ENCODE data around the gene CDH24.

The CDH24 gene

DNA sequence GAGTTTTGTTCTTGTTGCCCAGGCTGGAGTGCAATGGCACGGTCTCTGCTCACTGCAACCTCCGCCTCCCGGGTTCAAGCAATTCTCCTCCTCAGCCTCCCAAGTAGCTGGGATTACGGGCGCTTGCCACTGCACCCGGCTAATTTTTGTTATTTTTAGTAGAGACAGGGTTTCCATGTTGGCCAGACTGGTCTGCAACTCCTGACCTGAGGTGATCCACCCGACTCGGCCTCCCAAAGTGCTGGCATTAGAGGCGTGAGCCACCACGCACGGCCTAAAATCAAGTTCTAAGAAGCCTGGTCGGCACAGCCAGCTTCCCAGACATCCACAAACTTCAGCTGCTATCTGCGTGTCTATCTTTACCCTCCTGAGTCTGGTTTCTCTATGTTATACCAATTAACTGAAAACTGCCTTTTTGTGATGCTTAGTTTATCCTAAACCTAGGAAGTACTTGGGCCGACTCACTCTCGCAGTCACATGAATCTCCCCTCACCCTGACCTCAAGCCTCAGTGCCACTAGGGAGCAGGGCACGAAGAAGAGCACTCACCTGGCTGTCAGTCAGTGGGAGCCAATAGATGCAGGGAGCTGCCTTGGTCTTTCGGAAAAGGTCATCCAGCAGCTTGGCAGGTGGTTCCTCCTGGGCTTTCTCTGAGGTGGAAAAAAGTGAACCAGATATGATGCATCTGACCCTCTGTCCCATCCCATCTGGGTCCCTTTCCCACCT lies 3.4 kb upstream of the CDH24 start:
- no peak for DNase-seq

DNA sequence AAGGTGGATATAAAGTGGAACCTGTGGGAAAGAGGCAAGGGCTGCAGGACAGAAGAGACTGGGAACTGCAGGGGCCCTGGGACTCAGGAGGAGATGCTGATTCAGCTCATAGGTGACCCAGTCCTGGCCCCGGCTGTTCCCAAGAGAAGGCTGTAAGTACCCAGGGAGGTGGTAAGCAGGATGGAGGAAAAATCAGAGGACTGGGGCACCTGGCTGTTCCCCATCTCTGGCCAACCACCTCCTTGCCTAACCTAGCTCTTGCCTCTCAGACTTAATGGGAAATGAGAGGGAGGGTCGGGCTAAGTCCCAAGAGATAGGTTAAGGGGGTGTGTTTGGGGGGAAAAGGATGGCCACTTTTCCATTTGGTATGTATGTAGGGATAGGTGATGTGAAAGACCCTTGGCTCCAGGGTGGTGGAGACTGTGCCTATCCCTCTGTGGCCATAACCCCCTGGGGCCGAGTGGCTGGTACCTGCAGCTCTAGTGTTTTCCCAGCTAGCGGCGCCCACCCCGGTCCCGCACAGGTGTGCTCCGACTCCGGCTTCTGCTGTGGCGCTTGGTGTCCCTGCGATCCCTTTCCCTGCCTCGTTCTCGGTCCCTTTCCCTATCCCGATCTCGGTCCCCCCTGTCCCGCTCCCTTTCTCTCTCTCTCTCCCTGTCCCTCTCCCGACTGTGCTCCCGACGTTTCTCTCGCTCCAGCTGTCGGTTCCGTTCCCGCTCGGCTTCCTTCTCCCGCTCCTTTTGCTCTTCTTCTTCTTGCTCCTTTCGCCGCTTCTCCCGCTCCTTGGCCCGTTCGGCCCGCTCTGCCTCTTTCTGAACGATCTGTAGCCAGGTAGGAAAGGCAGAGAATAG lies 1.6 kb upstream of the CDH24 start:
- no peak for DNase-seq

DNA sequence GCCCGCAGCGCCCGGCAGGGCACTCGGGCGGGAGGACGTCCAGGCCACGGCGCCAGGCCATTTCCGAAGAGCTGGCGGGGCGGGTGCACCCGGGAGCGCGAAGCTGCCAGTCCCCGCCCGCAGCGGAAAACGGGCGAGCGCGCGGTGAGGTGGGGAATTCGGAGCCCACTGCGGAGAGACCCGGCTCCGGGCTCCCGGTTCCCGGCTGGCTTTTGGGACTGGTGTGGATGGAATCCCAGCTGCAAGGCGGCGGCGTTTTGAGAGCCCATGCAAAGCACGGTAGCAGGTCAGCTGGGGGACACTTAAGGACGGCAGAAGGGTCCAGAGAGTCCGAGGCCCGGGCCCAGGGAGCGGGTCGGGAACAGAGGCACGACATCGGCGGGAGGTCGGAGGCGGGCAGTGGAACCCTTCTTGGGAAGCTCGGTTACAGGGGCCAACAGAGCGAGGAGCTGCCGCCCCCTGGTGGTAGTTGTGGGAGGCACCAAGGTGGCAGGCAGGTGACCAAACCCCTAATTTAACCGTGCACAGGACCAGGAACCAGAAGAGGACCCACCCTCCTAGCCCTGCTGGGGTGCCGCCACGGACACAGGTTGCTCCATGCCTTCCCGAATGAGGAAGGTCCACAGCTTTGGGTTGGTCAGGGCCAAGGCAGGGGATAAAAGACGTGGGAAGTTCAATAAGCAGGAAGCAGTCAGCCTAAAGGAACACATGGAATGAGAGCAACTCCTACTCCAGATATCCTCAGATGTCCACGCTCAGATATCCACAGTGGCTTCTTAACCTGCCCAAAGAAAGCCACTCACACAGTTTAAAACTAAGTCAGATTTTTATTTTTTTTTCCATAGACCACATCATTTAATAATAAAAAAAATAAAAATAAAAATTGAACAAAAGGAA lies 685 bp upstream of the CDH24 start:
- DNase-seq: no peak

DNA sequence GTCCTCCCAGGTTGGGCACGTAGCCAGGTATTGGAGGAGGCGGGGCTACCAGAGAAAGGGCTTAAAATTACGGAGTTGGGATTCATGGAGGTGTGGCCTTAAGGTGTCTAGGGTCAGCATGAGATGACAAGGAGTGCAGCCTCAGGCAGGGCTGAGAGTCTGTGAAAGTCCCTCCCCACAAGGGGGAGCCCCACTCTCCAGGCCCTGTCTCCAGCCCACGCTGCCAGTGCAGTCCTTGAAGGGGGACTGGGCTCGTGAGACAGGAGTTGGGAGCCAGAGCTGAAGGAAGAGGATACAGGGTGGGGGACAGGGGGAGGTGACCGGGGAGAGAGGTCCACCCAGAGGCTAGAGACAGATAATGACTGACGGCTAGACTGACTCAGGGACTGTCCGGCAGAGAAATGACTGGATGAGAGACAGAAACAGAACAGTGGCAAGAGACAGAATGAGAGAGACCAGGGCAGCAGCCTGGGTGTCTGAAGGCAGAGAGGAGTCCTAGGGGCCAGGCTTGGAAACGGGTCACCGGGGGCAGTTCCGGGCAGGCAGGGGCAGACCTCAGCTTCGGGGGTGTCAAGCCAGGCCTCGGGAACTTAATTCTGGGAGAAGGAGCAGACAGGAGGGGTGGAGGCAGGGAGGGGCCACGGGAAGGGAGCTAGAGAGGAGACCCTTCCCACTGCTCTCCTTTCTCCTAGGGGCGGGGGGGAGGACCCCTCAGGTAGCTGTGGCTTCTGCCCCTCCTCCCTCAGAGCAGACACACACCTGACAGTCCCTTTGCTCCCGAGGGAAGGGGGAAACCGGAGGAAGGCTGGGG lies 970 bp downstream of the CDH24 start:
- no peak for DNase-seq

DNA sequence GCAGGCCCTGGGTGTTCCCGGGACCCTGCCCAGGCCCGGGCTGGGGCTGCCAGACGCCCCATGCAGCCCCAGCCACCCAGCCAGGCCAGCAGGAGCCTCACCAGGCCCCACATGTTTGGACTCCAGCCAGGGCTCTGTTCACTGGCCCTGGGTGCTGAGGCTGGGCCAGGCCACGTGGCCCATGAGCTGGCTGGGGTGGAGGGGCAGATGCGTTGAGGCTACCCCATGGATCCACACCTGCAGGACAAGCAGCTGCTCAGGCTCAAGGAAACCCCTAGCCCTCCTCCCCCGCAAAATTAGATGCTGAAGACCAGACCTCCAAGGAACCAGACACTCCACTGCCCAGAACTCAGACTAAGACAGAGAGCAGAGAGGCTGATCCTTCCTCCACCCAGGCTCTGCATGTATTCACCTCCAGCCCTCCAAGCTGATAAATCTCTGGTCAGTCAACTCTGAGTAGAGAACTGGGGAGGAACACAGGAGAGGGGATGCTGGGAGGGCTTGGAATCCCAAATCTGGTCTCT lies 1.6 kb downstream of the CDH24 start:
- no peak for DNase-seq

DNA sequence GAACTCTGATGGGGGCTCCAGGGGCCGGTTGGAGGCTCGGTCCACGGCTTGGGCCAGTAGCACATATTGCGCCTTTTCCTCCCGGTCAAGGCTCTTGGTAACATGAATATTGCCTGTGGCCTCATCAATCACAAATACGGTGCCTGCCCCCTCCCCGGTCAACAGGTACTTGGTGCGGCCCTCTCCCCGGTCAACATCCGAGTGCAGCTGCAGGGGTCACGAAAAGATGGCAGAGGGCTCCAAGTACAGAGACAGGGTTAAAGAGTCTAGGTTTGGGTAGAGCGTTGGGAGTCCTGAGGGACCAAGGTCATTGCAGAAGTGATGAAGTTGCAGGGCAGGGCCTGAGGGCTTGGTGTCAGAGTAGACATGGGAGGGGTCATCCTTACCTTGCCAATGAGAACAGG lies 2.2 kb downstream of the CDH24 start:
- no peak for DNase-seq

DNA sequence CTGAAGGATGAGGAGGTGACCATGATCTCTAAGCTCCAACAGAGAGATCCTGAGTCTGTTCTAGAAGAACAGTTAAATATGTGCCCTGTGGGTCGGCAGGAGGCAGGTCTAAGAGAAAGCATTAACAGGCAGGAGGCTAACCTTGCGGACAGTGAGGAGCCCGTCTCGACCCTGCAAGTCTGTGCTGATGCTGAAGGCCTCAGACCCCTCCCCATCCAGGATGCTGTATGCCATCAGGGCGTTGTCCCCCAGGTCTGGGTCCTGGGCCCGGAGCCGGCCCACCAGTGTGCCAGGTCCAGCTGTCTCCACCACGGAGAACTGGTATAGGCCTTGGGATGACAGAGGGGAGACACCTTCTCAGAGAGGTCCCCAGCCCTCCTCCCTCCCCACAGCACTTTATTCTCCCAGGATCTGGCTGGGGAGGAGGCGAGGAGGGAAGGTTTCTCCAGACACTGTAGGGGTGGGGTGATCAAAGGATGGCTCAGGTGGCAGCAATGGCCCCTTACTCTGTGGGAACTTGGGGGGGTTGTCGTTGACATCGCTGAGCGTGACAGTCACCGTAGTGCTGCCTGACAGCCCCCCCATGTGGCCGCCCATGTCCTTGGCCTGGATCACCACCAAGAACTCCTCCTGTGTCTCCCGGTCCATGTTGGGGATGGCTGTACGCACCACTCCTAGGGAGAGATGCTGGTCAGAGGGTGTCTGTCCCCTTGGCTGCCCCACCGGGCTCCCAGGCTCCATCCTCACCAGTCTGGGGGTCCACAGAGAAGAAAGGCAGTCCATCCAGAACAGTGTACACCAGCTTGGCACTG lies 3.1 kb downstream of the CDH24 start:
- no peak for DNase-seq

DNA sequence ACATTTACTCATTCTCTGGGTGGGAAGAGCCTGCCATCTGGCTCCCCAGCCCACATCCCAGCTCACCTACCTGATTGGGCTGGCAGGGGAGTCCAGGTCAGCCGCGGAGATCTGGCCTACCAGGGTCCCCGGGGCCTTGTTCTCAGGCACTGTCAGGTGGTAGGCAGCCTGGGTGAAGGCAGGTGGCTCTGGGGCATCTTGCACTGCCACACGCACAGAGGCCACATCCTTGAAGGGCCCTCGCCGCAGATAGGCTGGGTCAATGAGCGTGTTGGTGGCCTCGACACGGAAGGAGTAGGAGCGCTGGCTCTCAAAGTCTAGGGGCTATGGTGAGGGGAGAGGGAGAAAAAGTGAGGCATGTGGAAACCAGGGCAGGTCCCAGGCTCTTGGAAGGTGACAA lies 3.9 kb downstream of the CDH24 start:
- DNase-seq: no peak

DNA sequence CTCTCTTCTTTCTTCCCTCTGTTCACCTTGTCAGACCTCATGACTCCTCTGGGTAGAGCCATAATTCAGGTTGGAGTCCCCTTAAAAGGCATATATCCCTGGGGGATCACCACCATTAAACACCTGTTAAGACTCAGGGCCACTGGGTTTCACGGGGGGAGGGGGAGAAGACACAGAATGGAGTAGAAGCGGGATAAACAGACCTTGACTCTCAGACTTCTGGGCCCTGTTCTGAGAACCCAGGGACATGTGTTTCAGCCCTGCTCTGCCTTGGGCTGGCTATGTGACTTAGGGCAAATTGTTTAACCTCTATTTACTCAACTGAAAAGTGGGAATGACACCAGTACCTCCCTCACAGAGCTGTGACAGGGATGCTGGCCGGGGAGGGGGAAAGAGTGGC lies 4.6 kb downstream of the CDH24 start:
- DNase-seq: no peak

DNA sequence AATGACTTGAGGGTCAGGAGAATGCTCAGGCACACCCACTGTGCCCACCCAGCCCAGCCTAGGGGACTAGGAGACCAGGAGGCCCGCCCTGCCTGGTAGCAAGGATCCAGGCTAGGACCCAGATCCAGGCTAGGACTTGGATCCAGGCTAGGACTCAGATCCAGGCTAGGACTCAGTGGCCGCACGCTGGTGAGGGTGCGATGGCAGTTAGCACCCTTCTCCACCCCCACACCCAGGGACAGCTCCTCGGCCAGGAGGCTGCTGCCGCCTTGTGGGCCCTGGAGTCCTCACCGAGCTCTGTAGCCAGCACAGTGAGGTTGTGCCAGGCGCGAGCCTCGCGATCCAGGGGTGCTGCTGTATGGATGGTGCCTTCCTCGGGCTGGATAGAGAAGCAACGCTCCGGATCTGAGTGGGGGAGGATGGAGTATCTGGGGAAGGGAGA lies 5.1 kb downstream of the CDH24 start:
- no peak for DNase-seq

DNA sequence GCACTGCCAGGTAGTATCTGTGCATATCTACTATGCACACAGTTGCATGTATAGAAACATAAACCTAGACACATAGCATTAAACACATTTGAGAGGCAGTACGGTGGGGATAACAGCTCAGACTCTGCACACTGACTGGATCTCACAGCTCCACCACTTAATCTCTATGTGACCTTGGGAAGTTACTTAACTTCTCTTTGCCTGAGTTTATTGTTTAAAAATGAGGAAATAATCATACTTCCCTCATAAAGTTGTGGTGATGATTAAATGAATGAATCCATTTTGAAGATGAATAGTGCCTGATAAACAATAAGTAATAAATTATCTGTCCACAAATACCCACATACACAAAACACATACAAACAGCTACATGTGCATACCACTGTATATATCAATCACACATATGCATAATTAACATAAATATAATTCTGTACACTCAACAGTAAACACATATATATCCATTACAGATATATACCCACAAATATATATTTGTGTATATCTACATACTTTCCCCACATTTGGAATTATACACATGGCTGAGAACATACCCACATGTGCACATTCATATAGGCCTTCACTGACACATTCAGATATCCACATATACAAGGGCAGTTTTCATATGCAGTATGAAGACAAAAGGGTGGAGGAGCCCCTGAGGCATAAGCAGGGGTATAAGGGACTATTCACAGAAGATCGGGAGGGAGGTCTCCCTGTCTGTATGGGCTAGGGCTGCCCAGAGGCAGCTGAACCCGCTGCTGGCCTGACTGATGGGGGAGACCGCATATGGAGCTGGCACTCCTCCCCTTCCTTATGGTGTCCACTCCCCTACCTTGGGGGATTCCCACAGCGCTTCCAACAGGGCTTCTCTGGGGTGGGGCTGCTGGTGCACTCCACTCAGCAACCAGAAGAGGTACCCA lies 5.9 kb downstream of the CDH24 start:
- no peak for DNase-seq

DNA sequence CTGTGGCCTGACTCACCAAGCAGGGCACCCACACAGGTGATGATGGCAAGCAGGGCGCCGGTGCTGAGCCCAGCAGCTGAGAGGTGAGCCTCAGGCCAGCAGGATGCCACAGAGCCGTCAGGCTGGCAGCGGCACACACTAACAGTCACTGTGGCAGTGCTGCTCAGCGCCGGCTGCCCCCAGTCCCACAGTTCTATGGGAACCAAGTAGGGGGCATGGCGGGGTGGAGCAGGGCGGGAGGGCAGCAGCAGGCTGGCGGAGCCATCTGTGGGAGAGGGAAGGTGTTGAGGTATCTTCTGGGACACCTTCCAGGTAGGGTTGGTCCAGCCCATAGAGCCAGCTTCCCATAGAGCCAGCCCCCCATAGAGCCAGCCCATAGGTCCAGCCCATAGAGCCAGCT lies 8.3 kb downstream of the CDH24 start:
- DNase-seq: no peak

DNA sequence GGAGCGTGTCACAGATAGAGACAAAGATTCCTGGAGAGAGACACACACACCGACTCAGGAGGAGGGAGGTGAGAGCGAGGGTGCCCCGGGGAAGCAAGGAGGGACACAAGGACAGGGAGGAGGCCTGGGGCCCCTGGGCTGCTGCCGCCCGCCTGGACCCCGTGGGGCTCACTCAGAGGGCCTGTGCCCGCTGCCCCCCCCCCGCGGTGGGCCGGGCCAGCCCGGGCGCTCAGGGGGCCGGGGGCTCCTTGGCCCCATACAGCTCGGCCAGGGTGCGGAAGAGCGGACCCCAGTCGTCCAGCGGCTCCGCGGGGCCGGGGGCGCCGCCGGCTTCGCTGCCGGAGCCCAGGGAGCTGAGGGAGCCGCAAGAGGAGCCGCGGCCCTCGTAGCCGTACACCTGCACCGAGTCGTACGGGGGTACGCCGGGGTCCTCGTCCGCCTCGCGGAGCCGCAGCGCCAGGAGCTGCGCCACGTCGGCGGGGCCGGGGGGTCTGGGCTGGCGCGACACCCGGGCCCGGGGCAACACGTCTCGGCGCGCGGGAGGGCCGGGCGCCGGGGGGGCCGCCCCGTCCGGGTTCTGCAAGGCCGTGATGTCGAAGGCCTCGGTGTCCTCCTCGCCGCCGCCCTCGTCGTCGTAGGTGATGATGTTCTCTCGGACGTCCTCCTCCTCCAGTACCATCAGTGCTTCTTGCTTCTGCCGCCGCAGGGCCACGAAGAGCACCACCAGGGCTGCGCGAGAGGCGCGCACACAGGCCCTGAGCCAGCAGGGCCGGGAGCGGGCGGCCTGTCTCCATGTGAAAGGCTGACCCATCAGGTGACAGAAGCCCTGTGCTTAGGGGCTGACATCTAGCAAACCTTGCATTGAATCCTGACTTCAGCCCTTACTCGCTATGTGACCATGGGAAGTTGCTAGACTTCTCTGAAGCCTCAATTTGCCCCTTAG lies 9.3 kb downstream of the CDH24 start:
- DNase-seq: no peak

DNA sequence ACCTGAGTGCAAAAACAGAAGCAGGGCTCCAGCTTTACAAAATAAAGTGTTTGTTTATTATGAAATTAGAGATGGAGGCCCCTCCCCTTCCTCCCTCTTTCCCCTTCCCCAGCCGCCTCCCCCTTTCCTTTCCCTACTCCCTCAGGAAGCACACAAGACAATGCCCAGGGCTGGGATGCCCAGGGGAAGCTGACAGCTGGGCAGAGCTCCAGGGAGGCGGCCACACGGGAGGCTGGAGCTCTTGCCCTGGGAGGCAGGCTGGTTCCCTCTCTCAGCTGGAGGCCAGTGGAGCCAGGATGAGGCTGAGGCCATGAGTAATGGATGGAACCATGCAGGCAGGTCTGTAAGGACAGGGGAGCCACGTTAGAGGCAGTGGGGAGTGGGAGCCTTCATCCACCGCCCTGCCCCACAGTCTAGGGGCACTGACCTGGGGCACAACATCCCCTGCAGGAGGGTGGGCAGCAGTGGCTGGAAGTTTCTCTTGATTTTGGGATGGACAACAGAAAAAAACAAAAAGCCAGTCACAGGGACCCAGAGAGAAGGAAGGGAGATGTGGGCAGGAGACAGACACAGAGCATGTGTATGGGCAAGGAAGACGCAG lies 10.2 kb downstream of the CDH24 start:
- DNase-seq: no peak

DNA sequence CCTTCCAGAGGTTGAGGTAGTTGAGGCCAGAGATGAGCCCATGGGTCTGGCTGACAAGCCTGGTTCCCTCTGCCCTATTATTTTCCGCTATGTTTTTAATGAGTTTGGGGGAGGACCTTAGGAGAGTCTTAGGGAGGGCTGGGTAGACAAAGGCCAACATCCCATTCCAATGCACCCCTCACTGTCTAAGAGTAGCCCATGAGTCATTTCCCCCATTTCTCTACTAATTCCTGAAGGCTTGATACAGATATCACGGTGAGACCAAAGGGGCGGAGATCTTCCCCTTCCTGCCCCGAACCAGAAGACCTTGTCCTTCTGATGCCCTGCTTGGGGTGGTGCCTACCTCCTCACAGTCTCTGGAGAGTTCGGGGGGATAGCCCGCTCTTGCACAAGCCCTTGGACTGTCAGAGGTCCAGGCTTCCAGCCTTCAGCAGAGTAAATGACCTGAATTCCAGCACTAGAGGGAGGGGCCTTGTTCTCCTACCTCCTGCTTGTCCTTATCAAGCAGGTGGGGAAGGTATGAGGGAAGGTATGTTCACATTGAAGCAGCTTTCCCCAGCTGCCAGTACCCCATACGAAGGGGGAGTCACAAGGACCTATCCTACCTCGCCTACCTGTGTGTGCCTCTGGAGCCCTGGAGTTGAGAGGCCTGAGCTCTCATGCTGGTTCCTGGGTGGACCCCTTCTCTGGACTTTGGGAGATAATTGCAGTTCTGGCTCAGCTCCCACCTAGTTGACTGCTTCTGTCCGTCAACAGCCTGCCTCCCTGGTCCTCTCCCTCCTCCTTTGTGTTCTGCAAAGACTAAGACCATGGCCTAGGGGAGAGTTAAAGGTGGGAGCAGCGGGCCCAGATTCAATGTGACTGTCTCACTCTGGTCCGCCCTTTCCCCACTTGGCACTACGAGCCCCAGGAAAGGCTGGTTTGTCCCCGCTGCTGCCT lies 11.6 kb downstream of the CDH24 start:
- DNase-seq: no peak

DNA sequence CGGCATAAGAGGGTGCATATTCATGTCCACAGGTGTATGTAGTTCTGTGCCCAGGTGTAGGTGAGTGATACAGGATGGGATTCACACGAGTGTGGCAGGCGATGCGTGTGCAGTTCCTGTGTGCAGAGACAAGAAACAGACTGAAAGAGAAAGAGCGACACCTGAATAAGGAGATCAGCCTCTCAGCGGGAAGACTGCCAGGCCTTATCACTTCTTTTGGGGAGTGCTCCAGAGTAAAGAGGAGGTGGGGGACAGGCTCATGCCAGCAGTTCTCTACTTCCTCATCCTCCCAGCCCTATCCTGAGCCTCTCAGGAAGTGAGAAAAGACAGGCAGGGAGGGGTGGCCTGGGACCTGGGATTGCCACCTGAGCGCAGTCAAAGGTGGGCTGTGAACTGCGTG lies 12.5 kb downstream of the CDH24 start:
- DNase-seq: no peak

DNA sequence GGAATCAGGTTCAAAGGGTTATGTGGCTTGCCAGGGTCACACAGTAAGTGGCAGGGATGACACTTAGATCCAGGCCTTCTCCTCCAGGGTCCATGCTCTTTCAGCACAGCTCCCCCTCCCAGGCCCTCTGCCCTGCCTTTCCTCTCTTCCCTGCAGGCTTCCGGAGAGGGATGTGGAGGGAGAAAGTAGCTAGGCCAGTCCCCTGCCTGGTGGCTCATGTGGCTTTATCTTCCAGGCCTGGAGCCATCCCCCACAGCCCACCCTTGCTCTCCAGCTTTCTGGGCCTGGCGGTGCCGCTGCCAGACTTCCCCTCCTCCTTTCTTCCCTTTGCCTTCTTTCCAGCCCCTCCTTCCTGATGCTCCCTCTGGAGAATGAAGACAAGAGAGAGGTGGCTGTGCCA lies 13.6 kb downstream of the CDH24 start:
- no peak for DNase-seq

All from stimulated activated naive CD4-positive, alpha-beta T cell treated with Interleukin-2 at 50 U/mL for 16 hours (primary cell).